Fibroblast of the aortic adventitia (primary cell): Measurements from ENCODE around the gene PPAN. TPM values are rescaled to one million over a fixed set of nuclear protein-coding genes. Genes with fewer than 3 reads are reported as not detected.

Experiments used
- DNase-seq: peaks from one replicate; pipeline ENCODE4 v3.0.0-alpha.2; 2010; ENCODE audit warnings: low read depth
- H3K4me3 ChIP-seq: 2 replicates; pipeline ENCODE4 v1.5.1; 2011; ENCODE audit warnings: low read depth, mild to moderate bottlenecking, control low read depth, low read length, moderate library complexity
- CTCF ChIP-seq: IDR thresholded peaks from 2 replicates; pipeline ENCODE4 v1.5.1; 2011; ENCODE audit warnings: mild to moderate bottlenecking, low read length, control low read depth, inconsistent platforms; ENCODE audit not compliant: insufficient read depth
- total RNA-seq: library from RNA; depleted of rRNA; stranded (reverse); fragments of >200 nt; gene quantifications from 2 replicates; pipeline ENCODE4 v1.2.3, GENCODE V29; 2012; ENCODE audit warnings: low replicate concordance

The PPAN gene
- total RNA-seq, 1 donor: 21.8 TPM

GRCh38 chr19:10076535-10076934, 29.6 kb upstream of the PPAN start:
- no peak for TF ChIP-seq CTCF
- no peak overlapping the region for H3K4me3 ChIP-seq
- no peak for DNase-seq

GRCh38 chr19:10078329-10078728, 27.8 kb upstream of the PPAN start:
- no peak for TF ChIP-seq CTCF

DNA sequence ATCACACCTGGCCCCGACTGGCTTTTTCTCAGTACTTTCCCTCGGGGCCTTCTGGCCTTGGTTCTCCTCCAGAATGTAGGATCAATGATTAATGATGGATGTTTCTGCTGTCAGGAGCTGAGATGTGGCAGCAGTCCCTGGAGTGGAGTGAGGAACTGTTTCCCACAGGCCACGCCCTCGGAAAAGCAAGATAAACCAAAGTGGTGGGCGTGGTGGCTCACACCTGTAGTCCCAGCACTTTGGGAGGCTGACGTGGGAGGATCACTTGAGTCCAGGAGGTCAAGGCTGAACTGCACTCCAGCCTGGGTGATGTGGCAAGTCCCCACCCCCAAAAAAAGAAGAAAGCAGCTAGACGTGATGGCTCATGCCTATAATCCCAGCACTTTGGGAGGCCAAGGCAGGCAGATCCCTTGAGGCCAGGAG, 27.1 kb upstream of the PPAN start:
- DNase-seq: no peak
- H3K4me3 ChIP-seq: no peak overlapping the region
- no peak for TF ChIP-seq CTCF

More at GRCh38 chr19:10078329-10078728, 27.8 kb upstream of the PPAN start:
- no peak for DNase-seq
- H3K4me3 ChIP-seq: no peak overlapping the region

GRCh38 chr19:10083911-10084310, 22.3 kb upstream of the PPAN start:
- TF ChIP-seq CTCF: no peak
- no peak overlapping the region for H3K4me3 ChIP-seq
- no peak for DNase-seq

DNA sequence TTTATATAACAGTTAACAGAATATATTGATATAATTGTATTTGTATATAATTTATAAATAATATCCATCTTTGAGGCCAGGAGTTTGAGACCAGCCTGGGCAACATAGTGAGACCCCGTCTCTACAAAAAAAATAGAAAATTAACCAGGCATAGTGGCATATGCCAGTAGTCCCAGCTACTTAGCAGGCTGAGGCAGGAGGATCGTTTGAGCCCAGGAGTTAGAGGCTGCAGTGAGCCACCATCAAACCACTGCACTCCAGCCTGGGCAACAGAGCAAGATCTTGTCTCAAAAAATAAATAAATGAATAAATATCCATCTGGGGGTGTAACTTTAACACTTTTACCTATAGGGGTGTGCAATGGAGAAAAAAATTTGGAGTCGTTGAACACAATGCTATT, 21.4 kb upstream of the PPAN start:
- no peak for DNase-seq
- no peak for TF ChIP-seq CTCF
- no peak overlapping the region for H3K4me3 ChIP-seq

- DNase-seq: peak; percentile 55
- peak within 1 kb of the TSS; percentile 92 for H3K4me3 ChIP-seq
- no peak for TF ChIP-seq CTCF
Measured at GRCh38 chr19:10085641-10086590, 20.2 kb upstream of the PPAN start, which contains the start of gene SHFL. SHFL (plus strand) TSS chr19:10086317; CDS start chr19:10086428, 111 bp downstream.
